GM12874 (cell line): Measurements from ENCODE around the gene MYD88.

Experiments
- CTCF ChIP-seq: IDR thresholded peaks from 2 replicates; pipeline ENCODE4 v1.5.1; 2011; ENCODE audit warnings: low read depth, mild to moderate bottlenecking, control low read depth, low read length, moderate library complexity; ENCODE audit not compliant: insufficient read depth

MYD88 gene

GRCh38 chr3:38137615-38138348 lies 679 bp upstream of the MYD88 start:
- no peak for TF ChIP-seq CTCF

- TF ChIP-seq CTCF = no peak
Measured at GRCh38 chr3:38139191-38139590, 730 bp downstream of the MYD88 start.

- TF ChIP-seq CTCF = no peak
Measured at GRCh38 chr3:38139652-38140051, 1.2 kb downstream of the MYD88 start.

- TF ChIP-seq CTCF = no peak
Measured at GRCh38 chr3:38140326-38141172, 2.1 kb downstream of the MYD88 start.

GRCh38 chr3:38141173-38141951 lies 2.9 kb downstream of the MYD88 start:
- no peak for TF ChIP-seq CTCF

- TF ChIP-seq CTCF = no peak
Measured at GRCh38 chr3:38141952-38142273, 3.5 kb downstream of the MYD88 start.

GRCh38 chr3:38142959-38143358 lies 4.5 kb downstream of the MYD88 start:
- no peak for TF ChIP-seq CTCF
